IMR-90 (cell line): Measurements from ENCODE around the gene AGPAT1. TPM values are rescaled to one million over a fixed set of nuclear protein-coding genes. Genes with fewer than 3 reads are reported as not detected.
A peak's percentile ranks its signal among the peaks of the same experiment; 100 is the strongest.

Source experiments
- microRNA-seq, 2 experiments: library from miRNA; stranded (forward) in 1 of 2; unstranded in 1 of 2; fragments of 10-50 nt in 1 of 2; fragments of <30 nt in 1 of 2; gene quantifications in 1 of 2; microRNA quantifications in 1 of 2; one replicate each; pipeline versions ENCODE3 to v1.1.0; 2013 to 2020; ENCODE audit not compliant: insufficient read depth in 1 of 2, insufficient read length in 1 of 2, unreplicated experiment in 1 of 2
- polyA plus RNA-seq, 3 experiments: library from polyadenylated mRNA; depleted of rRNA; stranded (reverse); fragments of >200 nt; gene quantifications; 2 replicates each; pipeline ENCODE4 v1.2.3, GENCODE V29; 2012; ENCODE audit warnings: low replicate concordance in 1 of 3
- small RNA-seq, 5 experiments: library from RNA; depleted of rRNA; stranded (forward); fragments of <200 nt; gene quantifications; one replicate each; pipeline ENCODE3, GENCODE V24; 2012
- total RNA-seq: library from RNA; depleted of rRNA; stranded (reverse); fragments of >200 nt; gene quantifications from 2 replicates; pipeline ENCODE4 v1.2.3, GENCODE V29; 2012; rRNA removed

AGPAT1 gene
- total and polyA plus RNA-seq, 2 of the 4 experiments (the other 2 are of a cell fraction), result 27.2 to 116 TPM

Small RNA genes within 50 kb of the gene (microRNA-seq; reads per million reads assigned to microRNA genes)
- gene AL662884.1 (ENCODE audit: insufficient read depth, insufficient read length) (not detected), gene MIR6721 (ENCODE audit: unreplicated experiment) (4.7 reads per million, percentile 8 among the genes with 10 or more reads in this experiment), gene MIR6833 (ENCODE audit: insufficient read depth in 1 of 2, insufficient read length in 1 of 2, unreplicated experiment in 1 of 2) (0 reads per million in 2 experiments)

Small RNA genes within 50 kb of the gene (small RNA-seq; reads per million reads assigned to genes)
- gene AL662884.1 (0 reads per million in 5 experiments), gene MIR6833 (0 to 0.04 (median 0) reads per million in 5 experiments)

Other genes starting within 250 kb of the AGPAT1 start
- gene C2, start 248.4 kb downstream of the AGPAT1 start, total RNA-seq, result under 0.01 and 0.18 TPM in 2 replicates
- gene C2, start 248.4 kb downstream of the AGPAT1 start, polyA plus RNA-seq (2012; rRNA removed), result 0.19 and 0.26 TPM in 2 replicates
- 1.4 and 1.8 TPM in 2 replicates for gene CFB, start 230.0 kb downstream of the AGPAT1 start, total RNA-seq
- gene CFB, start 230.0 kb downstream of the AGPAT1 start, polyA plus RNA-seq (2012; rRNA removed), result 5.8 and 6.1 TPM in 2 replicates
- gene NELFE, start 217.1 kb downstream of the AGPAT1 start, total RNA-seq, result 76.0 and 90.8 TPM in 2 replicates
- gene NELFE, start 217.1 kb downstream of the AGPAT1 start, polyA plus RNA-seq (2012; rRNA removed), result 63.6 and 65.4 TPM in 2 replicates
- gene SKIC2, start 216.9 kb downstream of the AGPAT1 start, total RNA-seq, result 30.6 and 34.7 TPM in 2 replicates
- 46.0 and 46.3 TPM in 2 replicates for gene SKIC2, start 216.9 kb downstream of the AGPAT1 start, polyA plus RNA-seq (2012; rRNA removed)
- 7.8 and 9.3 TPM in 2 replicates for gene DXO, start 203.9 kb downstream of the AGPAT1 start, total RNA-seq
- 21.4 and 22.1 TPM in 2 replicates for gene DXO, start 203.9 kb downstream of the AGPAT1 start, polyA plus RNA-seq (2012; rRNA removed)
- gene C4A, start 194.0 kb downstream of the AGPAT1 start, total RNA-seq, result 0.83 and 0.90 TPM in 2 replicates
- 3.6 and 3.8 TPM in 2 replicates for gene C4A, start 194.0 kb downstream of the AGPAT1 start, polyA plus RNA-seq (2012; rRNA removed)
- 0.54 and 0.56 TPM in 2 replicates for gene C4B, start 161.3 kb downstream of the AGPAT1 start, total RNA-seq
- 4.2 and 4.4 TPM in 2 replicates for gene C4B, start 161.3 kb downstream of the AGPAT1 start, polyA plus RNA-seq (2012; rRNA removed)
- not detected in 2 replicates for gene CYP21A2, start 137.7 kb downstream of the AGPAT1 start, total RNA-seq
- gene CYP21A2, start 137.7 kb downstream of the AGPAT1 start, polyA plus RNA-seq (2012; rRNA removed), result 0.03 and 0.10 TPM in 2 replicates
- gene TNXB, start 66.7 kb downstream of the AGPAT1 start, total RNA-seq, result under 0.01 TPM in 1 of 2 replicates, not detected in the other
- 0.05 and 0.42 TPM in 2 replicates for gene TNXB, start 66.7 kb downstream of the AGPAT1 start, polyA plus RNA-seq (2012; rRNA removed)
- 5.3 and 7.9 TPM in 2 replicates for gene ATF6B, start 47.8 kb downstream of the AGPAT1 start, total RNA-seq
- gene ATF6B, start 47.8 kb downstream of the AGPAT1 start, polyA plus RNA-seq (2012; rRNA removed), result 62.6 and 69.6 TPM in 2 replicates
- gene FKBPL, start 45.8 kb downstream of the AGPAT1 start, total RNA-seq, result 5.8 and 5.9 TPM in 2 replicates
- 3.4 and 3.6 TPM in 2 replicates for gene FKBPL, start 45.8 kb downstream of the AGPAT1 start, polyA plus RNA-seq (2012; rRNA removed)
- gene PRRT1, start 24.1 kb downstream of the AGPAT1 start, total RNA-seq, result not detected in 2 replicates
- gene PRRT1, start 24.1 kb downstream of the AGPAT1 start, polyA plus RNA-seq (2012; rRNA removed), result 0.87 and 0.99 TPM in 2 replicates
- 2.2 and 3.2 TPM in 2 replicates for gene PPT2, start 21.9 kb downstream of the AGPAT1 start, total RNA-seq
- gene PPT2, start 21.9 kb downstream of the AGPAT1 start, polyA plus RNA-seq (2012; rRNA removed), result 16.2 and 18.7 TPM in 2 replicates
- 0.18 and 0.28 TPM in 2 replicates for gene EGFL8, start 11.5 kb downstream of the AGPAT1 start, total RNA-seq
- 4.7 and 5.7 TPM in 2 replicates for gene EGFL8, start 11.5 kb downstream of the AGPAT1 start, polyA plus RNA-seq (2012; rRNA removed)
- 18.8 and 28.1 TPM in 2 replicates for gene RNF5, start 2.3 kb upstream of the AGPAT1 start, total RNA-seq
- 34.1 and 41.4 TPM in 2 replicates for gene RNF5, start 2.3 kb upstream of the AGPAT1 start, polyA plus RNA-seq (2012; rRNA removed)
- gene AGER, start 8.2 kb upstream of the AGPAT1 start, total RNA-seq, result 0.18 and 0.28 TPM in 2 replicates
- gene AGER, start 8.2 kb upstream of the AGPAT1 start, polyA plus RNA-seq (2012; rRNA removed), result 4.2 and 4.9 TPM in 2 replicates
- 13.9 and 17.7 TPM in 2 replicates for gene PBX2, start 14.1 kb upstream of the AGPAT1 start, total RNA-seq
- 56.8 and 58.0 TPM in 2 replicates for gene PBX2, start 14.1 kb upstream of the AGPAT1 start, polyA plus RNA-seq (2012; rRNA removed)
- gene GPSM3, start 16.6 kb upstream of the AGPAT1 start, total RNA-seq, result 3.0 and 3.9 TPM in 2 replicates
- gene GPSM3, start 16.6 kb upstream of the AGPAT1 start, polyA plus RNA-seq (2012; rRNA removed), result 9.8 and 12.2 TPM in 2 replicates
- 1.3 and 2.2 TPM in 2 replicates for gene NOTCH4, start 48.0 kb upstream of the AGPAT1 start, total RNA-seq
- 0.76 and 0.96 TPM in 2 replicates for gene NOTCH4, start 48.0 kb upstream of the AGPAT1 start, polyA plus RNA-seq (2012; rRNA removed)
- not detected in 2 replicates for gene TSBP1, start 195.8 kb upstream of the AGPAT1 start, total RNA-seq
- gene TSBP1, start 195.8 kb upstream of the AGPAT1 start, polyA plus RNA-seq (2012; rRNA removed), result not detected in 2 replicates
- gene BTNL2, start 231.1 kb upstream of the AGPAT1 start, total RNA-seq, result not detected in 2 replicates
- not detected in 2 replicates for gene BTNL2, start 231.1 kb upstream of the AGPAT1 start, polyA plus RNA-seq (2012; rRNA removed)